Activated CD8-positive, alpha-beta memory T cell treated with anti-CD3 and anti-CD28 coated beads for 36 hours (primary cell): ENCODE results near the gene DNAJC16. TPM values are rescaled to one million over a fixed set of nuclear protein-coding genes. Genes with fewer than 3 reads are reported as not detected.

ENCODE experiments used
- CTCF ChIA-PET: fragments of 350-600 bp; sonication (Branson Sonifier 250); formaldehyde crosslinking; loops from one replicate; lab custom pipeline; 2021; ENCODE audit warnings: antibody characterized with exemption; lab: Charles Lee
- POLR2A ChIA-PET: fragments of 350-600 bp; sonication (Branson Sonifier 250); formaldehyde crosslinking; loops from one replicate; lab custom pipeline; 2021; ENCODE audit warnings: antibody characterized with exemption; lab: Charles Lee
- total RNA-seq, 2 experiments: library from RNA; stranded (reverse); gene quantifications; one replicate each; pipeline ENCODE4 v1.2.3, GENCODE V29; 2021

DNAJC16 gene
- total RNA-seq, 2 experiments from 2014 or later = 17.1 to 17.4 TPM

DNA sequence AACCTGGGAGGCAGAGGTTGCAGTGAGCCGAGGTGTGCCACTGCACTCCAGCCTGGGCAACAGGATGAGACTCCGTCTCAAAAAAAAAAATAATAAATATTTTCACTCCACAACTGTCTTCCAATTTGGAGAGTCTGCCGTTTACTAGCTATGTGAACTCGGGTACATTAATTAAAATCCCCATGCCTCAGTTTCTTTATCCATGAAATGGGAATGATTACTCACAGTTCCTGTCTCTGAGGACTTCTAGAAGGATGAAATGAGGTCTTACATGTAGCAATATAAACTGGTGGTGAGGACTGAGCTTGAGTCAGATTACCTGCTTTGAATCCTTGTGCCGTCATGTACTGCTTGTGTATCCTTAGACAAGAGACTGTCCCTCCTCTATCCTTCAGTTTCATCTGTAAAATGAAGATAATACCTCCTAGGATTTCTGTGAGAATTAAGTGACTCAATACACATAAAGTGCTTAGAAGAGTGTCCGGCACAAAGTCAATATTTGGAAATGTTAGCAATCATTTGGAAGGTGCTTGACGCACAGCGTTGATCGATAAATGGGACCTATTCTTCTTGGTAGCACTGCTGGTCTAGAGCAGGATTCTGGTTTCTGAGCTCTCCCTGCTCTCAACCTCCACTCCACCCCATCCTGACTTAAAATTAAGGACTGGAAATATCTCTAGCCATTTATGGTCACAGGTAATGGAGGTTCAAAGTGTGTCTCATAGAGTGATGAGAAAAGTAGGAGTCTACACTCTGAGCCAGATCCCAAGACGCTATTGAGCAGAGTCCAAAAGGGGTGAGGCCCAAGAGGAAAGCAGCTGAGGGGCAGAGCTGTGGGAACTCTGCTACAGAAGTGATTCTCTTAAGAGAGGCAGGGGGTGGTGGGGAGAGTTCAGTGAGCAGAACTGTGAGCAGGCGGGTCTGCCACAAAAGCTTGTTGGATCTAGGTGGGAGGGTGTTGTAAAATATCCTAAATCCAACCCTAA is 79.0 kb downstream of the DNAJC16 start:
- POLR2A ChIA-PET = no interaction called here
- CTCF ChIA-PET = no interaction called here

DNA sequence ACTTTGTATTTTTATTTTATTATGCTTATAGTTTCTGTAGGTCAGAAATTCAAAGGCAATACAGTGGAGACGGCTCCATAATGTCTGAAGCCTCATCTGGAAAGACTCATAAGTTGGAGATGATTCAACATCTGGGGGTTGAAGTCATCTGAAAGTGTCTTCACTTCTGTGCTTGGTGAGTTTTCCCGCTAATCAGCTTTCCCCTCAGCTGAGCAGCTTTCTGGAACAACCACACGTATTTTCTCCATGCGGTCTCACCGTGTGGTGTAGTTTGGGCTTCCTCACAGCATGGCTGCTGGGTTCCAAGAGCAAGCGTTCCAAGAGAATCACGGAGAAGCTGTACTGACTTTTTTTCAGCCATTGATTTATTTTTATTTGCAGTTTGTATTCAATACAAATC is 83.0 kb downstream of the DNAJC16 start:
- POLR2A ChIA-PET = no interaction called here

DNA sequence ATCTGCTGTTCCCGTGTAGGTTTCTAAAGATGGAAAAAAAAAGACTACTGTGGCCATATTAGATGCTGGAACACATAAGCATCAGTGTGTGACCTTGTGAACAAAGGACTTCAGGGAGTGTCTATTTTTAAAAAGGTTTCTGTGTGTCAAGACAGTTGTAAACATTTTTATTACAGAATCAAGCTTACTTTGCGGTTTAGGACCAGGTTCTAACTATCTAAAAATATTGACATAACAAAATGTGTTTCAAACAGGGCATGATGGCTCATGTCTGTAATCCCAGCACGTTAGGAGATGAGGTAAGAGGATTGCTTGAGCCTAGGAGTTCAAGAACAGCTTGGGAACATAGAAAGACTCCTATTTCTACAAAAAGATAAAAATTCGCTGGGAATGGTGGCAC is 83.5 kb downstream of the DNAJC16 start:
- POLR2A ChIA-PET = no interaction called here
- CTCF ChIA-PET = no interaction called here

More for the DNA sequence above, 83.0 kb downstream of the DNAJC16 start:
- CTCF ChIA-PET = no interaction called here

DNA sequence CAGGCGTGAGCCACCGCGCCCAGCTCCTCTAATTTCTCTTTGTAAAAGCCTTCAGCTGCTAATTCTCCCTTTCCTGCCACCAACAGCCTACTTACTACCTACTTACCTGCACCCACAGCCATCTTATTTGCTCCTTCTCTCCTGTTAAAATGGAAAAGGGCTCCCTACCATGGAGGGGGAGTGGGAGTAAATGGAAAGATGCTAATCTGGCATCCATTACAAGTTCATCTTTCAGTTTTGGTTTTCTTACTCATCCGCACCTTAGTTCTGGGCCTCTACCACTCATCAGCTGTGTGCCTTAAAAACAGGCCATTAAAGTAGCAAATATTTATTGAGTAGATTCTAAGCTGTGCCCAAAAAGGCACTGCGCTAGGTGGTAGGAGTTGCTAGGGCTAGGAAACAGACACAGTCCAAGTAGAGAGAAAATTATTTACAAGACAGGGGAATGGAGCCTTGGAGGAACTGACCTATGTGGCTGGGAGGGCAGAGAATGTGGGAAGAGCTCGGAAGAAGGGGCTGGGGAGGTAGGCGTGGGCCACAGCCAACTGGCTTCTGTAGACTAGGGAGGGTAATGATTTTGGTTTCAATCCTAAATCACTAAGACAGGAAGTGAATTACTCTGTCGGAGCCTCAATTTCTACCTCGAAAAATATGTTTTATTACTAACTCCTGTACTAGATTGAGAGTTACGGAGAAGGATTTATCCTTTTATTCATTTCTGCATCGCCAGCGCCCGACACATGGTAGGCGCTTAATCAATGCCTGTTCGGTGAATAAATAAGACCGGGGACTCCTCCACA is 89.9 kb downstream of the DNAJC16 start:
- POLR2A ChIA-PET = no interaction called here
- CTCF ChIA-PET = interaction anchor here (0.7 to 1.7 kb wide), 4 partner anchors 12 to 1473 kb away, joined by 3 to 8 read pairs (median 4); no protein-coding TSS in a partner anchor

DNA sequence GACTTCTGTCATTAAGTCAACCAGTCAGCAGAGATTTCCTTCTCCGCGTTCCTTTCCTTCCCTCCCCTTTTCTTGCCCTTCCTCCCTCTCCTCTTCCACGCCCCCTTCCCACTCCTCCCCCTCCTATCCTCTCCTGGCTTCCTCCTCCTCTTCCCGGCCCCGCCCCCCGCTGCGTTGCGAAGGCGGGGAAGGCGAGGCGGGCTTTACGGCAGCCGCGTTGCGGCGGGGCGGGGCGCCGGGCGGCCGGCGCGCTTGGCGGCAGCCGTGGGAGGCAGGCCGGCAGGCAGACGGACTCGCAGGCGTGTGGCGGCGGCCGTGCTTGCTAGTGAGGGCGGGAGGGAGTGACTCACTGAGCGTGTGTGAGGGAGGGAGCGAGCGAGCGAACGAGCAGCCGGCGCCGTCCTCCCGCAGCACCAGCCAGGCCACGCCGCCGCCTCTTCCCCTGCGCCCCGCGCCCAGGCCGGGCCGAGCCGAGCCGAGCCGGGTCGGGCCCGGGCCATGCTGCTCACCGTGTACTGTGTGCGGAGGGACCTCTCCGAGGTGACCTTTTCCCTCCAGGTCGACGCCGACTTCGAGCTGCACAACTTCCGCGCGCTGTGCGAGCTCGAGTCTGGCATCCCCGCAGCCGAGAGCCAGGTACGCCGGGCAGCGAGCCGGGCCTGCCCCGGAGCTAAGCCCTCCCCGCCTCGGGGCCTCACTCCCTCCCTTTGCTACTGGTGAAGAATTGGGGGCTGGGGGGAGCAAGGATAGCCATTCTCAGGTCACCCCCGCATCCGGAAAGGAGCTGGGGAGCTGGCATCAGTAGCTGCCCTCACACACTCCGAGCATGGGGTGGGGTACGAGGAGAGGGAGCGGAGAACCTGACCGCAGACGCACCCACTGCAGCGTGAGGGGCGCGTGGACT is 90.8 kb downstream of the DNAJC16 start, which contains the start of gene DDI2:
Gene DDI2, plus strand, starts transcription at position 286 of the 904 bp plus-strand sequence. Its CDS starts 213 bp downstream, at position 499.
- CTCF ChIA-PET = interaction anchor here (1.1 to 1.7 kb wide), 2 partner anchors 12 to 13 kb away, joined by 3 to 8 read pairs; no protein-coding TSS in a partner anchor

DNA sequence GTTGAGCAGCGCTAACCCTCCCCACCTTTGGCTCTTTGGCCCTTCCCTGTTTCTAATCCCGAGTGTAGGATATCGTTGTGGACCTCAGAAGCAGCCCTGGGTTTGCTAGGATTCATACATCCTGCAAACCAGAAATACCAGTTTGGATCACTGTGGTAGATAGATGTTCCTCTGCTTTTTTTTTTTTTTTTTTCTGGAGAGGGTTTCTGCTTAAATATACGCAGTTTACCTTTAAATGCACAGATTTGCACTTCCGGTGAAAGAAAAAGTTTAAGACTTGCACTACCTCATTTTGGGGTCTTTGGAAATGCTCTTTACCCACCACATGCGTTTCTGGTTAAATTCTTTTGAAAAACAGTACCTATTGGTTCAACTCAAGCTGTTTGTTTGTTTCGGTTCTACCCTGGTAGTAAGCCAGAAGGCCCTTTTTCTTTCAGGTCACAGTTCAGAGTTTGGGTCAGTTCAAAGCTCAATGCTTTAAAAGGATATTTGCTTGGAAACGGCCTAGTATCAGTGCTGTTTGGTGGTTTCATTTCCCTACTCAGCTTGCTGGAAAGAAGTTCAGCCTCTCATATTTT is 91.5 kb downstream of the DNAJC16 start:
- ChIA-PET CTCF (interaction anchor here (0.6 to 1.1 kb wide), 2 partner anchors 12 to 63 kb away, joined by 3 to 5 read pairs; no protein-coding TSS in a partner anchor), POLR2A (interaction anchor here (0.7 to 1.8 kb wide), 6 partner anchors 9 to 91 kb away, joined by 3 to 14 read pairs (median 4); partner anchors contain the start of gene DNAJC16)

More for the DNA sequence above, 90.8 kb downstream of the DNAJC16 start, which contains the start of gene DDI2:
- POLR2A ChIA-PET = interaction anchor here (1.0 to 1.8 kb wide), 5 partner anchors 10 to 90 kb away, joined by 3 to 14 read pairs (median 3); partner anchors contain the start of gene DNAJC16

DNA sequence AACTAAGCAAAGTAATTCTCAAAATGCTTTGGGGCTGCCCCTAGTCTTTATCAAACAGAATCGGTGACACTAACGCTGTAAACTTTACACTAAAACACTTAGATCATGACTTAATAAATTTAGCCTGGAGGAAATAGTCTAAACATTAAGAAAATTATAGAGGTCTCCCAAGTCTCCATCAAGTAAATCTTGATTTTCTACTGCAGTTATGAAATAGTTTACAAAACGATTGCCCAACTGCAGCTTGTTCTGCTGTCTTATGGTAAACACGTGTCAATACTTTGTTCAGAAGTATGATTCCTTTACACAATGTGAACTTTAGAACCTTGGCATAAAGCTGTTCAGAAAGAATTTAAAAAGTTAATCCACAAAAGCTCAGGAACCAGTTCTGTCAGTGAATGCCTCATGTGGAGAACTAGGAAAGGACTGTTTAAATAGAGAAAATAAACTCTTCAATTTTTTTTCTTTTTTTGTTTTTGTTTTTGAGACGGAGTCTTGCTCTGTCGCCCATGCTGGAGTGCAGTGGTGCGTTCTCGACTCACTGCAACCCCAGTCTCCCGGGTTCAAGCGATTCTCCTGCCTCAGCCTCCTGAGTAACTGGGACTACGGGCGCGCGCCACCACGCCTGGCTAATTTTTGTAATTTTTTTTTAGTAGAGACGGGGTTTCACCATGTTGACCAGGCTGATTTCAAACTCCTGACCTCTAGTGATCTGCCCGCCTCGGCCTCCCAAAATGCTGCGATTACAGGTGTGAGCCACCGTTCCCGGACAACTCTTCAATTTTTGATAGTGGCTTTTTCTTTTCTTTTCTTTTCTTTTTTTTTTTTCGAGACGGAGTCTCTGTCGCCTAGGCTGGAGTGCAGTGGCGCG is 92.2 kb downstream of the DNAJC16 start:
- ChIA-PET POLR2A (interaction anchor here (0.7 to 1.8 kb wide), 5 partner anchors 8 to 92 kb away, joined by 3 to 14 read pairs (median 6); partner anchors contain the start of gene DNAJC16), CTCF (interaction anchor here (0.6 kb wide), 1 partner anchor 63 kb away, joined by 5 read pairs; no protein-coding TSS in a partner anchor)

DNA sequence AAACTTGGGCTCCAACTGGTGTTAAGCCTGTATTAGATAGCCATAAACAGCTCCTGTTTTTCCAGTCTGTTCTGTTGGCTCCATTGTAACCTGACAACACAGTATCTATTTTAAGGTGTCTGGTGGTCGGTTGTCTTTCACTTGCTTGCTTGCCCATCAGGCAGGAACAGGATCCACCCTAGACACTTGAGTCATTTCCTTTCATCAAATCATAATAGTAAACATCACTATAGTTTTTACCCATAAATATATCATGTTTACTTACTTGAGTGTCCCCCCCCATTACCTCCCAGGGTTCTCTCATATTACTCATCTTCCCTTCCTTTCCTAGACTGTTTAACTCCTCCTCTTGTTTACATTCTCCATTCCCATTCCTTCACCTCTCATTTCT is 93.5 kb downstream of the DNAJC16 start:
- CTCF ChIA-PET = interaction anchor here (0.6 kb wide), 1 partner anchor 12 kb away, joined by 3 read pairs; no protein-coding TSS in a partner anchor
- POLR2A ChIA-PET = no interaction called here

DNA sequence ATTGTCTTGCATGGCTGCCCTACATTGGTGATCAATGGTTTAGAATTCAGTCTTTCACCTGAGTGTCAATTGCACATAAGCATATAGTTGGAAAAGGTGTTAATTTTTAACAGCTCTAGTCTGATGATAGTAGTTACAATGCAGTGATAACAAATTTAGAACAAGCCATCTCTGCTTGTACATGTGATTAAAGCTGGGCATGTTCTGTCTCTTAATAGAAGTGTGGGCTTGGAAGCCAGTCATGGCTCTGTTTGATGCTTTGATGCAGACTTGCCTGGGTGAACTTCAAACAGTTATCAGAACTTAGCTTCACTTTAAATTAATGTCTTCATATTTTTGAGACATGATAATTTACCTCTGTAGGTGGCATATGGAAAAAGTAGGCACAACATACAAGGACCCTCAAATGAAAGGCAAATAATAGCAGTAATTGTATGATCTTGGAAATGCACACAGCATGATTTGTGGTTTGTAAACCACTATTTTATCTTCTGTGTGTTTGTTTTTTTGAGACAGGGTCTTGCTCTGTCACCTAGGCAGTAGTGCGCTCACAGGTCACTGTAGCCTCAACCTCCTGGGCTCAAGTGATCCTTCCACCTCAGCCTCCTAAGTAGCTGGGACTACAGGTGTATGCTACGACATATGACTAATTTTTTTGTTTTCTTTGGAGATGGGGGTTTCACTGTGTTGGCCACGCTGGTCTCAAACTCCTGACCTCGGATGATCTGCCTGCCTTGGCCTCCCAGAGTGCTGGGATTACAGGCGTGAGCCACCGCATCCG is 94.4 kb downstream of the DNAJC16 start:
- CTCF ChIA-PET = interaction anchor here (0.6 kb wide), 1 partner anchor 13 kb away, joined by 3 read pairs; no protein-coding TSS in a partner anchor
- POLR2A ChIA-PET = no interaction called here

DNA sequence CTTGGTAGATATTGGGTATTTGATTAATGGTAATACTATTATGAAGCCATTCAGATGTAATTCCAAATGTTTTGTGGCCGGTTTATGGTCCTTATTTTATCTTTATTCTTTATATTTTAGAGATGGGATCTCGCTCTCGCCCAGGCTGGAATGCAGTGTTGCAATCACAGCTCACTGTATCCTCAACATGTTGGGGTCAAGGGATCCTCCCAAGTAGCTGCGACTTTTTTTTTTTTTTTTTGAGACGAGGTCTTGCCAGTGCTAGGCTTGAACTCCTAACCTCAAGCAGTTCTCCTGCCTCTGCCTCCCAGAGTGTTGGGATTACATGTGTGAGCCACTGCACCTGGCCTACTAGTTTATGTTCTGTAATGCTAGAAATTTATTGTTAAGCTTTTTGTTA is 95.3 kb downstream of the DNAJC16 start:
- POLR2A ChIA-PET = no interaction called here
- CTCF ChIA-PET = no interaction called here

DNA sequence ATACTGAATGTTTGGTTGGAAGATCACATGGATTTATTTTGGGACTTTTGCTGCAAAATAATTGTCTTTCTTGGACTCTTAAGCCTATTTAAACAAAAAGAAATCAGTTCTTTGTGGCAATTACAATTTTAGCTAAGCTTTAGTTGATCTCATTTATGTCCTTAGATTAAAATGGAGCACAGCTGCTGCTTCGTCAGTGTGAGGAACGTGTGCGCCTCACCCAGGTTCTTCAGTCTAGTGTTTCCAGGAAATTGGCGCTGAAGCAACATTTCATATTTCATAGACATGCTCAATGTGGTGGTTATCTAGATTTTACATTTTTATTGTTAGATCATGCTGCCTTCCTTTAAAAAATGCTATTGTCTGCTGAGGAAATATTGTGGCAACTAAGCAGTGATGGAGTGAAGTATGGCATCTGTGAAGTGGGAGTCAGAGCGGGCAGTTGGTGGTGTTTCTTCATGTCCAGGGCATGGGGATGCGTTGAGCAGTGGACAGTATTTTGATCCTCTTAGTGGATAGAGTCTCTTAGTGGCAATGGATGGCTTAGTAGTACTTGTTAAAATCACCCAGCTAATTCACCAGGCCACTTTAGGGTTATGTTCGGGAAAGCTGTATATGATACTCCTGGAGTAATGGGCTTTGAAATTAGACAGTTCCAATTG is 96.2 kb downstream of the DNAJC16 start:
- ChIA-PET POLR2A (no interaction called here), CTCF (no interaction called here)

DNA sequence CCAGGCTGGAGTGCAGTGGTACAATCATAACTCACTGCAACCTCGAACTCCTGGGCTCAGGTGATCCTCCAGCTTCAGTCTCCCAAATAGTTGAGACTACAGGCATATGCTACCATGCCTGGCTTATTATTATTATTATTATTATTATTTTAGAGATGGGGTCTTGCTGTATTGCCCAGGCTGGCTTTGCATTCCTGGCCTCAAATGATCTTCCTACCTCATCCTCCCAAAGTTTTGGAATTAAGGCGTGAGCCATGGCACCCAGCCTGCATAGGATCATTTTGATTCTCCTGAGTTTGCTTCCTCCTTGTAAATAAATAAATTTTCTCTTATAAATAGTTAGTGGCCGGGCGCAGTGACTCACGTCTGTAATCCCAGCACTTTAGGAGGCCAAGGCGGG is 96.8 kb downstream of the DNAJC16 start:
- CTCF ChIA-PET = no interaction called here
- POLR2A ChIA-PET = interaction anchor here (0.8 kb wide), 1 partner anchor 11 kb away, joined by 3 read pairs; no protein-coding TSS in a partner anchor

DNA sequence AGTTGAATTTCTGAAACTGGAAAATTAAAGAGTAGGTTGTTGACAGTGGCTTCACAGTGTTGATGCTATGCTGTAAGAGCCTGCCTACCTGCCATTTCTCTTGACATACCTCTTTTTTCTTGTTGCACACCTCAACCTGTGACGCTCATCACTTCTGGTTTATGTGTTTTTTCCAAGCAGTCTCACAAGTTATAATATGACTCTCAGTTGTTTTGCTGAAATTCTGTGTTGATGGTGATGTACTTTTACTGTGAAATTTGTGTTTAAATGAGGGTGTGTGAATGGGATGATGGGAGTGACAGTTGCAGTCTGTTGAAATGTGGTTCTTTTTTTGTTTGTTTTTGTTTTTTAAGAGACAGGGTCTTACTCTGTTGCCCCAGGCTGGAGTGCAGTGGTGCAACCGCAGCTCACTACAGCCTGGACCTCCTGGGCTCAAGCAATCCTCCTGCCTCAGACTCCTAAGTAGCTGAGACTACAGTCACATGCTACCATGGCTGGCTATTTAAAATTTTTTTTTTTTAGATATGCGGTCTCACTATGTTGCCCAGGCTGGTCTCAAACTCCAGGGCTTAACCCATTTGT is 97.6 kb downstream of the DNAJC16 start:
- CTCF ChIA-PET = interaction anchor here (0.7 kb wide), 1 partner anchor 53 kb away, joined by 5 read pairs; no protein-coding TSS in a partner anchor
- POLR2A ChIA-PET = interaction anchor here (0.8 kb wide), 1 partner anchor 12 kb away, joined by 3 read pairs; no protein-coding TSS in a partner anchor

DNA sequence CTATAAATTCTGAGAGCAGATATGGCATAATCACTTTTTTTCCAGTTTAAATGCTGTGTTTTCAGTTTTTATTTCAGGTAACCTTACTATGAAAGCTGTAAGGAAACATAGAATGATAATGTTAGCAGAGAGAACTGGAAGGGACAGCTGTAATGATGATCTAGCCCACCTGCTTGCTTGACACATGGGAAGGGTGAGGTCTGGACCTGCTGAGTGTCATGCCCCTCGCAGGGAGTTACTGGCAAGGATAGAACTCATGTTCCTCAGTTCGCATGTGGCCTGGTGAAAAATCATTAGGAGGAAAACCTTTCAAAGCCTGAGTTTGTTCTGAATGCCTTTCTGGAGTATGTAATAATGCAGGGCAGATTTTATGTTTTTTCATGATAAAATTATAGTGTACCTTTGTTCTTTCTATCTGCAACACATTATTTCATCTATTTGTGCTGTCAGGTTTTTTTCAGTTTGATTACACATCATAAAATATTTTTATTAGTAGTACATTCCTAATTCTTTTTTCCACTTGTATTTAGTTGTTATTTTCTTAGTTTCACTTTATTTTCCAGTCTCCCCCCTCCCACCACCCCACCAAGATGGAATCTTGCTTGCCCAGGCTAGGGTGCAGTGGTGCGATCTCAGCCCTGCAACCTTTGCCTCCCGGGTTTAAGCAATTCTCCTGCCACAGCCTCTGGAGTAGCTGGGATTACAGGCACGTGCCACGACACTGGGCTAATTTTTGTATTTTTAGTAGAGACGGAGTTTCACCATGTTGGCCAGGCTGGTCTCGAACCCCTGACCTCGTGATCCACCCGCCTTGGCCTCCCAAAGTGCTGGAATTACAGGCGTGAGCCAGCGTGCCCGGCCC is 98.6 kb downstream of the DNAJC16 start:
- ChIA-PET CTCF (interaction anchor here (0.7 kb wide), 1 partner anchor 51 kb away, joined by 5 read pairs; no protein-coding TSS in a partner anchor), POLR2A (no interaction called here)
